Body of pancreas (tissue), 4 donors: Measurements from ENCODE around the gene FRMD4B. TPM values are rescaled to one million over a fixed set of nuclear protein-coding genes. Genes with fewer than 3 reads are reported as not detected.

ENCODE experiments used
- ATAC-seq: fragments of 150-250 bp; one replicate; pipeline ENCODE4 v1.9.1; 2016
- DNase-seq, 4 donors: peaks; one replicate each; pipeline ENCODE4 v3.0.0-alpha.2; 2019
- H3K27ac ChIP-seq, 4 donors: fragments of 200-600 bp; sonication (generic); 1 replicate in 3 of 4; 2 replicates in 1 of 4; pipeline versions ENCODE4 v1.5.1 to v1.6.1; 2016 to 2019; ENCODE audit warnings: mild to moderate bottlenecking in 1 of 4, mixed read lengths in 1 of 4, moderate library complexity in 1 of 4
- H3K27me3 ChIP-seq, 2 donors: fragments of 200-600 bp; sonication (generic); one replicate each; pipeline ENCODE4 v1.6.0; 2016; ENCODE audit warnings: mild to moderate bottlenecking in 1 of 2
- H3K36me3 ChIP-seq, 2 donors: fragments of 200-600 bp; sonication (generic); replicated peaks in 1 of 2; 2 replicates each; pipeline ENCODE4 v1.5.1; 2016; ENCODE audit warnings: low read depth in 2 of 2; ENCODE audit not compliant: insufficient read depth in 1 of 2
- H3K4me1 ChIP-seq: fragments of 200-600 bp; sonication (generic); one replicate; pipeline ENCODE4 v1.6.0; 2016
- H3K4me3 ChIP-seq, 2 donors: fragments of 200-600 bp; sonication (generic); 1 replicate in 1 of 2; 2 replicates in 1 of 2; pipeline ENCODE4 v1.5.1; 2016 to 2019
- H3K9me3 ChIP-seq, 3 donors: fragments of 200-600 bp; sonication (generic); 1 replicate in 2 of 3; 2 replicates in 1 of 3; pipeline ENCODE4 v1.5.1; 2016
- CTCF ChIP-seq, 7 experiments: fragments of 450-650 bp in 4 of 7; fragments of 200-600 bp in 3 of 7; sonication (generic) in 3 of 7; IDR thresholded peaks; one replicate each; pipeline ENCODE4 v1.5.1; 2016 to 2019; ENCODE audit warnings: antibody characterized with exemption in 7 of 7
- POLR2A ChIP-seq, 3 donors: fragments of 450-650 bp; IDR thresholded peaks; one replicate each; pipeline ENCODE4 v1.6.1; 2016; ENCODE audit warnings: antibody characterized with exemption in 3 of 3, mild to moderate bottlenecking in 2 of 3
- WGBS, 2 donors: methylation state at CpG; one replicate each; pipeline ENCODE4 v1.1.5; 2017; 5-methylcytosine and 5-hydroxymethylcytosine counted together
- intact Hi-C: fragments of 100-400 bp; cut with DNase I; formaldehyde crosslinking; loops from one replicate; pipeline ENCODE4 v1.15.1; 2023
- total RNA-seq, 2 donors: library from RNA; depleted of rRNA; stranded (reverse); fragments of >200 nt; gene quantifications; one replicate each; pipeline ENCODE4 v1.1.0, GENCODE V29; 2016

Gene FRMD4B
- total RNA-seq, 2 donors from 2014 or later = 7.3 to 14.3 TPM

DNA sequence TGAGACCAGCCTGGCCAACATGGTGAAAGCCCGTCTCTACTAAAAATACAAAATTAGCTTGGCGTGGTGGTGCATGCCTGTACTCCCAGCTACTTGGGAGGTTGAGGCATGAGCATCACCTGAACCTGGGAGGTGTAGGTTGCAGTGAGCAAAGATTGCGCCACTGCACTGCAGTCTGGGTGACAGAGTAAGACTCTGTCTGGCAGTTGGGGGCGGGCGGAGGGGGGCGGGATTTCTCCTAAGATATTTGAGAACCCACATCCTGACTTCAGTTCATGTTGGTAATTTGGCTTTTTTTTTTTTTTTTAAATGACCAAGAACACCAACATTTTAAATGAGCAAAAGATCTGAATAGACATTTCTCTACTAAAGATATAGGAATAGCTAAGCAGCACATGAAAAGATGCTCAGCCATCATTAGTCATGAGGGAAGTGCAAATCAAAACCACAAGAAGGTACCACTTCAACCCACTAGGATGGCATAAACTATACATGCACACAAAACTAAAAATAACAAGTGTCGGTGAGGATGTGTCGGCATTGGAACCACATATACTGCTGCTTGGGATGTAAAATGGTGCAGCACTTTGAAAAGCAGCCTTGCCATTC lies 187.9 kb downstream of the FRMD4B start:
- TF ChIP-seq CTCF (IDR thresholded peaks at IDR 0.05) (no peak), POLR2A (IDR thresholded peaks at IDR 0.05) (no peak)
- Histone ChIP-seq H3K36me3 (peaks cover 0 to 11% of the 10 kb centered on the region in 2 donors), H3K27me3 (no peaks in the 10 kb centered on the region), H3K27ac (no peak overlapping the region), H3K4me3 (no peak overlapping the region), H3K4me1 (peaks cover 11% of the 10 kb centered on the region), H3K9me3 (no peaks in the 10 kb centered on the region)
- no peak for DNase-seq
- 87 to 95% methylated on average over 8 of the region's 8 CpGs for WGBS, 2 donors
- no peak for ATAC-seq
- intact Hi-C loops = no loop called here

GRCh38 chr3:69197455-69197854 lies 188.4 kb downstream of the FRMD4B start:
- 51 to 60% methylated on average over 6 of the region's 6 CpGs for WGBS, 2 donors
- no peak overlapping the region for H3K27ac ChIP-seq
- no peak for TF ChIP-seq POLR2A (IDR thresholded peaks at IDR 0.05)
- TF ChIP-seq CTCF (IDR thresholded peaks at IDR 0.05) = no peak
- H3K27me3 ChIP-seq = no peaks in the 10 kb centered on the region
- no peak overlapping the region for H3K4me3 ChIP-seq
- ATAC-seq (no peak), DNase-seq (no peak)
- intact Hi-C loops = no loop called here
- H3K9me3 ChIP-seq = no peaks in the 10 kb centered on the region
- H3K36me3 ChIP-seq = peaks cover 0 to 13% of the 10 kb centered on the region in 2 donors
- peaks cover 11% of the 10 kb centered on the region for H3K4me1 ChIP-seq

GRCh38 chr3:69196876-69197275 lies 189.0 kb downstream of the FRMD4B start:
- H3K36me3 ChIP-seq = peaks cover 0 to 15% of the 10 kb centered on the region in 2 donors
- intact Hi-C loops = no loop called here
- no peak for TF ChIP-seq CTCF (IDR thresholded peaks at IDR 0.05)
- TF ChIP-seq POLR2A (IDR thresholded peaks at IDR 0.05) = no peak
- H3K9me3 ChIP-seq = no peaks in the 10 kb centered on the region
- DNase-seq (no peak), ATAC-seq (no peak)
- H3K27ac ChIP-seq = no peak overlapping the region
- H3K4me1 ChIP-seq = peaks cover 9% of the 10 kb centered on the region
- H3K4me3 ChIP-seq = no peak overlapping the region
- H3K27me3 ChIP-seq = no peaks in the 10 kb centered on the region
- WGBS, 2 donors = 90 to 94% methylated on average over 3 of the region's 3 CpGs

GRCh38 chr3:69194431-69195165 lies 191.3 kb downstream of the FRMD4B start:
- Histone ChIP-seq H3K36me3 (peaks cover 0 to 20% of the 10 kb centered on the region in 2 donors), H3K4me1 (no peaks in the 10 kb centered on the region), H3K27ac (no peak overlapping the region), H3K27me3 (no peaks in the 10 kb centered on the region), H3K9me3 (no peaks in the 10 kb centered on the region), H3K4me3 (no peak overlapping the region)
- 62 to 72% methylated on average over 7 of the region's 7 CpGs for WGBS, 2 donors
- DNase-seq = no peak
- no peak for ATAC-seq
- no peak for TF ChIP-seq CTCF (IDR thresholded peaks at IDR 0.05)
- TF ChIP-seq POLR2A (IDR thresholded peaks at IDR 0.05) = no peak
- intact Hi-C loops = no loop called here
